Suprapubic skin (tissue), 4 donors: ENCODE results near the gene PANK4.

Experiments used
- CTCF ChIP-seq, 2 donors: fragments of 200-600 bp in 1 of 2; fragments of 450-650 bp in 1 of 2; sonication (generic) in 1 of 2; IDR thresholded peaks; one replicate each; pipeline ENCODE4 v1.5.1; 2016 to 2019; ENCODE audit warnings: antibody characterized with exemption in 2 of 2, mild to moderate bottlenecking in 1 of 2, moderate library complexity in 1 of 2
- POLR2A ChIP-seq, 2 donors: fragments of 450-650 bp; IDR thresholded peaks; one replicate each; pipeline ENCODE4 v1.6.1; 2017; ENCODE audit warnings: antibody characterized with exemption in 2 of 2, mild to moderate bottlenecking in 2 of 2, moderate library complexity in 2 of 2
- POLR2AphosphoS5 ChIP-seq, 3 donors: sonication (generic); formaldehyde crosslinking; IDR thresholded peaks; one replicate each; pipeline ENCODE4 v1.6.1; 2017; ENCODE audit warnings: antibody characterized with exemption in 3 of 3

GRCh38 chr1:2466958-2467554 lies 59.3 kb downstream of the PANK4 start:
- TF ChIP-seq CTCF (IDR thresholded peaks at IDR 0.05) (no peak), POLR2A (IDR thresholded peaks at IDR 0.05) (no peak), POLR2AphosphoS5 (IDR thresholded peaks at IDR 0.05) (no peak)
